ENCODE measurements around the gene SCAMP5.
A peak's percentile ranks its signal among the peaks of the same experiment; 100 is the strongest.

SCAMP5 gene

GRCh38 chr15:74995182-74995778, at the start of gene SCAMP5:
TSS of gene SCAMP5 (plus strand) at chr15:74995563. CDS start at chr15:75011840, 16,277 bp downstream.
- DNase-seq (ENCODE audit: low spot score): peak; percentile 93

GRCh38 chr15:74950078-74950908, 45.1 kb upstream of the SCAMP5 start:
- DNase-seq (ENCODE audit: low spot score): peak; percentile 72

- no peak for DNase-seq (ENCODE audit: low spot score)
Observed at GRCh38 chr15:74951006-74951405, 44.4 kb upstream of the SCAMP5 start.

GRCh38 chr15:74954515-74954914, 40.8 kb upstream of the SCAMP5 start:
- DNase-seq (ENCODE audit: low spot score): no peak

- DNase-seq (ENCODE audit: low spot score): no peak
Observed at GRCh38 chr15:74955017-74955416, 40.3 kb upstream of the SCAMP5 start.

- DNase-seq (ENCODE audit: low spot score): peak; percentile 73
Observed at GRCh38 chr15:74955796-74956647, 39.3 kb upstream of the SCAMP5 start.

GRCh38 chr15:74956648-74957475, 38.5 kb upstream of the SCAMP5 start, which contains the start of gene RPP25:
TSS of gene RPP25 (minus strand) at chr15:74956772. CDS start at chr15:74956583, 189 bp downstream.
- peak; percentile 85 for DNase-seq (ENCODE audit: low spot score)

- DNase-seq (ENCODE audit: low spot score): no peak
Observed at GRCh38 chr15:74957476-74958035, 37.8 kb upstream of the SCAMP5 start.

- DNase-seq (ENCODE audit: low spot score): peak; percentile 24
Observed at GRCh38 chr15:74958320-74958907, 36.9 kb upstream of the SCAMP5 start.

- no peak for DNase-seq (ENCODE audit: low spot score)
Observed at GRCh38 chr15:74958908-74959585, 36.3 kb upstream of the SCAMP5 start.

- DNase-seq (ENCODE audit: low spot score): no peak
Observed at GRCh38 chr15:74959586-74959939, 35.8 kb upstream of the SCAMP5 start.

- DNase-seq (ENCODE audit: low spot score): no peak
Observed at GRCh38 chr15:74960286-74960685, 35.1 kb upstream of the SCAMP5 start.

- no peak for DNase-seq (ENCODE audit: low spot score)
Observed at GRCh38 chr15:74960995-74961588, 34.3 kb upstream of the SCAMP5 start.

- DNase-seq (ENCODE audit: low spot score): no peak
Observed at GRCh38 chr15:74961616-74962015, 33.7 kb upstream of the SCAMP5 start.

GRCh38 chr15:74962219-74962618, 33.1 kb upstream of the SCAMP5 start:
- no peak for DNase-seq (ENCODE audit: low spot score)

- DNase-seq (ENCODE audit: low spot score): no peak
Observed at GRCh38 chr15:74962671-74963070, 32.7 kb upstream of the SCAMP5 start.

GRCh38 chr15:74963213-74963612, 32.1 kb upstream of the SCAMP5 start:
- DNase-seq (ENCODE audit: low spot score): no peak

- DNase-seq (ENCODE audit: low spot score): no peak
Observed at GRCh38 chr15:74964794-74965193, 30.6 kb upstream of the SCAMP5 start.

GRCh38 chr15:74967670-74968069, 27.7 kb upstream of the SCAMP5 start:
- DNase-seq (ENCODE audit: low spot score): no peak

GRCh38 chr15:74976159-74976558, 19.2 kb upstream of the SCAMP5 start:
- DNase-seq (ENCODE audit: low spot score): no peak

All from germinal center (tissue), 1 donor.